GM20431 (cell line): Measurements from ENCODE around the gene PYGB.

Source experiments
- in situ Hi-C: fragments of 300-500 bp; cut with MseI, MboI; formaldehyde crosslinking; loops from one replicate; pipeline ENCODE4 v1.15.0; 2020; ENCODE audit warnings: low sequenced_read_pairs; ENCODE audit not compliant: unreplicated experiment

The PYGB gene

DNA sequence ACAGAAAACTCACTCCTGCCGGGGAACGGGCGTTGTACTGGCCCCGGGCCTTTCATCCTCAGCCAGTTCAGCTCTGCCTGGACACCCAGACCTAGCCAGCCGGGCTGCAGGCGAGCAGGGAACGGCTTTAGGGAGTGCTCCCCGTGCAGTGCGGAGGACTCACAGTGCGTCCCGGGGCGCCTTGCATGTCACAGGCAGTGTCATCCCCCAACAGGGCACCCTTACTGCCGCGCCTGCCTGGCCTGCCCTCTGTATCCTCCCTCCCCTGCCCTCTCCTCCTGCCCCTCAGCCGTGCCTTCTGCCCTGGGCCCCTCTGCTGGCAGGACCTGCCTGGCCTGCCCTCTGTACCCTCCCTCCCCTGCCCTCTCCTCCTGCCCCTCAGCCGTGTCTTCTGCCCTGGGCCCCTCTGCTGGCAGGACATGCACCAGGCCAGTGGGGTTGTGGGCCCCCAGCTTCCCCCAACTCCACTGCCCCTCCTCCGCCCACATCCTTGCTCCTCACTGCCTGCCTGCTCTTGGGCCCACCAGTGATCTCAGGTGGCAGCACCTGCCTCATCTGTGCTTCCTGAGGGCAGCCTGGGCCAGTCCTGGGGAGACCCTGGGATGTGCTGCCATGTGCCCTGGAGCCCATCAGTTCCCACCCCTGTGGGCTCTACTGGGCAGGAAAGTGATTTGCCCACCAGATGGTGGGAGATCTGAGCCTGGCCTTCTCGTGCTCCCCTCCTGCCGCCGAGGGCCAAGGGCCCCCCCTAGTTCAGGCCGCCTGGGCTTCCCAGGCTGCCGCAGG is 43.0 kb downstream of the PYGB start:
- in situ Hi-C loops, result no loop called here

DNA sequence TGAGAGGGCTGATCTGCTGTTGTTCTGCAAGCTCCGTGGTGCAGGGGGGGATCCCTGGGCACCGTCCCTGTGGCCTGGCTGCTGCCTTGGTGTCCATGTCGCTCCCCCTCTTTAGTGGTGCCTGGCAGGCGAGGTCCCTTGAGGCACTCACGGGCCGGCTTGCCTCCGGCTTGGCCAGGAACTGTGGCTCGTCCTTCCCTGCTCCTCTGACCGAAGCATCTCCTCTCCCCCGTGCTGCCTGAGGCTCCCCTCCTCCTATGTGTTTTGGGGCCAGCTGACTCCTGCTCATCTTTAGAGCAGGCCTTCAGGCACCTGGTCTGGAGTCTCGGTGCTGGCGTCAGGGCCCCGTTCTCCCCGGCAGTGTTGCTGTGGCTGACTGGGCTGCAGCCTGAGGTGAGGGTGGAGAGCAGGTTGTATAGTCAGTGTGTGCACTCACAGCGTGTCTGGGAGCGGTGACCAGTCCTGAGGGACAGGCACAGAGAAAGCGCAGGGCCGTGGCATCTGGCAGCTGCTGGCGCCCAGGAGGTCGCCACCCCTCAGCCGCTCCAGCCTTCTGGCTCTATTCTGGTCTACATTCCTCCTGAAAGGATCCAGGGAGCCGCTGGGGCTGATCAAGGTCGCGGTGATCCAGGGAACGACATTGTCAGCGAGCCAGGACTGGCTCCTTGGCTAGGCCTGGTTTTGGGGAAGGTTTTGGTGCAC is 43.7 kb downstream of the PYGB start:
- in situ Hi-C loops, result no loop called here

DNA sequence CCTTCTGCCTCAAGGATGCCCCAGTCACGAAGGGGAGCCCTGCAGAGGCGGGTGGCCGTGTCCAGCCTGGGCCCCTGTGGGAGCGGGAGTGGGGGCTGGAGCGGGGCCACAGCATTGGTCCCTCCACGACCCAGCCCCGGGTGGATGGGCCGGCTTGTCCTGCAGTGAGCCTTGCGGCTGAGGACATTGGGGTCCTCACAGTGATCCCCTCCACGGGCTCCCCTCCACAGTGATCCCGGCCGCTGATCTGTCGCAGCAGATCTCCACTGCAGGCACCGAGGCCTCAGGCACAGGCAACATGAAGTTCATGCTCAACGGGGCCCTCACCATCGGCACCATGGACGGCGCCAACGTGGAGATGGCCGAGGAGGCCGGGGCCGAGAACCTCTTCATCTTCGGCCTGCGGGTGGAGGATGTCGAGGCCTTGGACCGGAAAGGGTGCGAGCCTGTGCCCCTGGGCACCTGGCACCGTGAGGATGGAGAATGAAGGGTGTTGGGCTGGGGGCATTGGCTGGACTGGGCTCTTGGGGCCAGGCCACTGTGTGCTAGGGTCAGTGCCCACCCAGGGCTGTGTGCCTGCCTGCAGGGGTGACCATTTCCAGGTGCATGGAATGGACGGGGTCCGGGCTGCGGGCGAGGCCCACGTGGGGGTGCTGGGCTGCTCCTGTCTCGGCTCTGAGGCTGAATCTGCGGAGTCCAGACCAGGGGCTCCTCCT is 44.4 kb downstream of the PYGB start:
- in situ Hi-C loops, result no loop called here

DNA sequence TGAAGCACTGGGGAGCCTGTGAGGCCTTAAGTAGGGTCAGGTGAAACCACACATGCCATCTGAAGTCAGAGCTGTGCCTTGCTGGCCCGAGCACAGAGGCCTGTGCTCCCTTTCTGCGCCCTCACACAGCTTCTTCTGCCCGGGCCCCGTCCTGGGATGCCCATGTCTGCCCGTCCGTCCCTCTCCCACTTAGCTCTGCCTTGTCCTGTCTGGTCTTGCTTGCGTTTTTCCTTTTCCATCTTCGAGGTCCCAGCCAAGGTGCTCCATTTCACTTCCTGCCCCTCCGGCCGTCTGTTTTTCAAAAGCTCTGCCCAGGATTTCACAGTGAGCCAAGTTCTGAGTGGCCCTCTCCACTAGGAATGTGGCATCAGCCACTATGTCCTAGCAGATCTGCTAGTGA is 45.6 kb downstream of the PYGB start:
- in situ Hi-C loops, result no loop called here

DNA sequence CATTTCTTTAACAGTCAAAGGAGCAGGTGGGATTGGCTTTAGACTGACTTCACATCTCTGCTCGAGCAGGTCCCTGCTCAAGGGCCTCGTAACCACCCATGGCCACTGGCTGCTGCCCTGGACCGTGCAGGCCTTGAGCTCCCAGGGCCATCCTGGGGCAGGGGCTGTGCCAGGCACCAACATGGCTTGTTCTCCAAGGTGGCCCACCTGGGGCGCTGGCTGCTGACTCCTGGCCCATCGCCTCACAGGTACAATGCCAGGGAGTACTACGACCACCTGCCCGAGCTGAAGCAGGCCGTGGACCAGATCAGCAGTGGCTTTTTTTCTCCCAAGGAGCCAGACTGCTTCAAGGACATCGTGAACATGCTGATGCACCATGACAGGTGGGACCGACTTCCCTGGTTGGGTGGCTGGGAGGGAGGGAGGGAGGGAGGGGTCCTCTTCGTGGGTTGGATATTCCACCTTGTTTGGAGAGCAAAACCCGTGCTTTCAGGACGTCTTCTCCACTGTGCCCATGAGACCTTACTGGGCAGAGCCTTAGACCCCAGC is 46.1 kb downstream of the PYGB start:
- in situ Hi-C loops, result no loop called here

DNA sequence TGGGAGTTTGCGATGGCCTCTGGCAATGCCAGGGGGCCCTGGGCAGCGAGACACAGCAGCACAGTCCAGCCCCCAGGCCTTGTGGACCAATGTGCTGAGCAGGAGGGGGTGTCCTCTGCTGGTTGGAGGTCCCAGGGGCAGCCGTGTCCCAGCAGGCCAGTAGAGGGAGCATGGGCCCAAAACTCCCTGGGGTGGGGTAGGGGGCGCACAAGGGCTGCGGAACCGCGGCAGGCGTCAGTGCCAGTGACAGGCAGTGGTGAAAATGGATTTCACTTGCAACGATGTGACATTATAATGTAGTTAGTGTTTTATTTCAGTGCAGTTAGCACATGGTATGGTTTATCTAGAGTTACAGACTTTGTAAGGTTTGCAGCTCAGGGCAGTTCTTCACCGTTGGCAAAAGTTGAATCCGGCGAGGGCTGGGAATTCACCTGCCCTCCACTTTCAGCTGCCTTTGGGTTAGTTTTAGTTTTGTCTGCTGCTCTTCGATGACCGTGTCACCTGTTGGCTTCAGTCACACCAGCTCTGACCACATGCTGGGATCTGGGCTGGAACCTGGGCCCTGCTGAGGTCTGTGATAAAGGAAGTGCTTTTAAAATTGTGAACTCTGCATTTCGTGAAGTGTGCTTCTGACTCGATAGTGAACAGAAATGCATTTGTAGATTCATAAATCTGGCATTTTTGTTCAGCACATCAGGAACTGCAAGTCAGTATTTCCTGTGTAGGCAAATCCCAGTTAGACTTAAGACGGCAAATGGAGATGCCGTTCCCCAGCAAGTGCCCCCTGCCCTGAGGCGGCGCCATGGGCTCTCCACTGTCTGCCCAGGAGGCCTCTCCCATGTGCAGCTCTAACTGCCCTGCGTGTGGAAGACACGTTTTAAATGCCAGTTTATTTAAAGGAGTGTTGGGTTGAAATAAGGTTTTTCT is 46.8 kb downstream of the PYGB start:
- in situ Hi-C loops, result no loop called here

DNA sequence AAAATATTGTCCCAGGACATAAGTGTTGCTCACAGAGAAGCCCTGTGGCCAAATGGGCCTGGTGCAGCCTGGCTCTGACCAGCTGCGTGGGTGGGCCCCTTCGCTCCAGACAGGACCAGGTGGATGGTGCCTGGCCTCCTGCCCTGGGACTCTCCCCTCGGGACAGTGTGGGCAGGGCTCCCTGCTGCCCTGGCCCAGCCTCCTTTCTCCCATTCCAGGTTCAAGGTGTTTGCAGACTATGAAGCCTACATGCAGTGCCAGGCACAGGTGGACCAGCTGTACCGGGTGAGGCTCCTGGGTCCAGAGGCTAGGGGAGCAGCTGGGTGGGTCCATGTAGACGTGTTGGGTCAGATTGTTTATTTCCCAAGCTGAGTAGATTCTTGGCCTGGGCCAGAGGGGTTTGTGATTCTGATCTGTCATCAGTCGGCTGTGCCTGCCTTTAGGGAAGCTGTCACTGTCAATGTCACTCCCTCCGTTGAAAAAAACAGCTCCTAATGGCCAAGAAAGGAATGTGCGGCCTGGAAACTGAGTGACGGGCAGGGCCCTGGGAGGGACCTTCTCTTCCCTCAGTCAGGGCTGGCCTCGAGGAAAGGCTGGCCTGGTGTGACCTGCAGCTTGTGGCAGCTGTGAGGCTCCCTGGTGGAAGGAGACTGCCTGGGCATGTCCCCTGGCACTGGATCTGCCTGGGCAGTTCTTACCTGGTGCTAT is 47.7 kb downstream of the PYGB start:
- in situ Hi-C loops, result no loop called here

DNA sequence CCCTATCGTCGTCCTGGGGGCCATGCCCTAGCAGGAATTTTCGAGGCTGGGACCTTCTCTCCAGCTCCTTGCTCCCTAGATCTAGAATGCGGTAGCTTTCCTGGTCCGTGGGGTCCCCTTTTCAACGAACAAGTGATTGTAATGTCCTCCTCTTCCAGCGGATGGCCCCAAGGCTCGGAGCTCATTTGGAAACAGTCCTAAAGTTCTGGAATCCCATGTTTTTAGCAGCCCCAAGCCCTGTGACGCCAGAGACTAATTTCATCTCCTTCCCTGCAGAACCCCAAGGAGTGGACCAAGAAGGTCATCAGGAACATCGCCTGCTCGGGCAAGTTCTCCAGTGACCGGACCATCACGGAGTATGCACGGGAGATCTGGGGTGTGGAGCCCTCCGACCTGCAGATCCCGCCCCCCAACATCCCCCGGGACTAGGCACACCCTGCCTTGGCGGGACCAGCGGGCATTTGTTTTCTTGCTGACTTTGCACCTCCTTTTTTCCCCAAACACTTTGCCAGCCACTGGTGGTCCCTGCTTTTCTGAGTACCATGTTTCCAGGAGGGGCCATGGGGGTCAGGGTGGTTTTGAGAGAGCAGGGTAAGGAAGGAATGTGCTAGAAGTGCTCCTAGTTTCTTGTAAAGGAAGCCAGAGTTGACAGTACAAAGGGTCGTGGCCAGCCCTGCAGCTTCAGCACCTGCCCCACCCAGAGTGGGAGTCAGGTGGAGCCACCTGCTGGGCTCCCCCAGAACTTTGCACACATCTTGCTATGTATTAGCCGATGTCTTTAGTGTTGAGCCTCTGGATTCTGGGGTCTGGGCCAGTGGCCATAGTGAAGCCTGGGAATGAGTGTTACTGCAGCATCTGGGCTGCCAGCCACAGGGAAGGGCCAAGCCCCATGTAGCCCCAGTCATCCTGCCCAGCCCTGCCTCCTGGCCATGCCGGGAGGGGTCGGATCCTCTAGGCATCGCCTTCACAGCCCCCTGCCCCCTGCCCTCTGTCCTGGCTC is 48.5 kb downstream of the PYGB start:
- in situ Hi-C loops, result no loop called here

DNA sequence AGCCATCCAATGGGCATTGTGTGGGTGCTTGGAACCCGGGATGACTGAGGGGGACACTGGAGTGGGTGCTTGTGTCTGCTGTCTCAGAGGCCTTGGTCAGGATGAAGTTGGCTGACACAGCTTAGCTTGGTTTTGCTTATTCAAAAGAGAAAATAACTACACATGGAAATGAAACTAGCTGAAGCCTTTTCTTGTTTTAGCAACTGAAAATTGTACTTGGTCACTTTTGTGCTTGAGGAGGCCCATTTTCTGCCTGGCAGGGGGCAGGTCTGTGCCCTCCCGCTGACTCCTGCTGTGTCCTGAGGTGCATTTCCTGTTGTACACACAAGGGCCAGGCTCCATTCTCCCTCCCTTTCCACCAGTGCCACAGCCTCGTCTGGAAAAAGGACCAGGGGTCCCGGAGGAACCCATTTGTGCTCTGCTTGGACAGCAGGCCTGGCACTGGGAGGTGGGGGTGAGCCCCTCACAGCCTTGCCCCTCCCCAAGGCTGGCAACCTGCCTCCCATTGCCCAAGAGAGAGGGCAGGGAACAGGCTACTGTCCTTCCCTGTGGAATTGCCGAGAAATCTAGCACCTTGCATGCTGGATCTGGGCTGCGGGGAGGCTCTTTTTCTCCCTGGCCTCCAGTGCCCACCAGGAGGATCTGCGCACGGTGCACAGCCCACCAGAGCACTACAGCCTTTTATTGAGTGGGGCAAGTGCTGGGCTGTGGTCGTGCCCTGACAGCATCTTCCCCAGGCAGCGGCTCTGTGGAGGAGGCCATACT is 49.4 kb downstream of the PYGB start:
- in situ Hi-C loops, result no loop called here

DNA sequence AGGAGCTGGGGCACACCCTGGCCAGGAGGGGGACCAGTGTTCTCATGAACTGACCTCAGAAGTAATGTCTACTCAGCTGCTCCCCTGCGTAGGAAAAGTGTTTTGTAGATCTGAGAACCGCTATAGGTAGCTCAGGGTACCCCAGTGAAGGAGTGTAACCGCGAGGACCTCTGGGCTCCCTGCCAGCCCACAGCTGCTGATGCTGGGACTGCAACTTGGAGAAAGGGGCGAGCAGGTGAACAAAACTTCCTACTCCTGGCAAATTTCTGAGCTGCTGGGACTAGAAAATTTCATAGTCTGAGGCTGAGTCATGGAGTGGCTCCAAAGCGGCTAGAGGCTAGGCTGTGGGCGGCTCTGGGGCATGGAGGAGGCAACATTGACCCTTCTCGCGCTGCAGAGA is 51.9 kb downstream of the PYGB start:
- in situ Hi-C loops, result loop anchor here (10.0 to 25.0 kb wide), 2 partner anchors 95 to 562 kb away; partner anchors contain the start of gene ABHD12

DNA sequence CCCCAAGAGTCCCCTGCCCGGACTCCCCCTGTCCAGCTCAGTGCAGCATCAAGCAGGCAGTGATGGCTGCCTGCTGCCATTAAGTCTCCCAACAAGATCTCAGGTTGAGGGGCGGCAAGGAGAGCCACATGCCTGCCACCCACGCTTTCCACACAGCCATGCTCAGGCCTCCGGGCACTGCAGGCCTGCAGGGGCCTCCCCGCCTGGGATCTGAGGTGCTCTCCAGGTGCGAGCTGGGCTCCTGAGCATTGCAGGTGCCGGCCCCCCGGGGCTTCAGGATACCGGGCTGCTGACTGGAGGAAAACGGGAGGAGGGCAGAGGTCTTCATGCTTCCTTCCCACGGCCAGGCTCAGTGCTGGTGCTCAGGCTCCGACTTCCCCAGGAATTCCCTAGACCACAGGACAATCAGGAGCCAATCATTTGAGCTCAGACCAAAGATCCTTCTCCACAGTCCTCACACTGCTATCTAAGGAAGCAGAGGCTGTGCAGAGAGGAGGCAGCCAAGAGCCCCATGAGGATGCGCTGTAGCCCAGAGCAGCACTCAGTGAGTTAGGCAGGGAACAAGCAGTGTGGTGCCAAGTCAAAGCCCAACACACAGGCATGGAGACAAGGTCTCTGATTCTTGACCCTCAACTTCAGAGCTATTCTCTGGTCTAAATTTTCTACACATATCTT is 52.7 kb downstream of the PYGB start:
- in situ Hi-C loops, result loop anchor here (10.0 to 25.0 kb wide), 2 partner anchors 94 to 562 kb away; partner anchors contain the start of gene ABHD12

DNA sequence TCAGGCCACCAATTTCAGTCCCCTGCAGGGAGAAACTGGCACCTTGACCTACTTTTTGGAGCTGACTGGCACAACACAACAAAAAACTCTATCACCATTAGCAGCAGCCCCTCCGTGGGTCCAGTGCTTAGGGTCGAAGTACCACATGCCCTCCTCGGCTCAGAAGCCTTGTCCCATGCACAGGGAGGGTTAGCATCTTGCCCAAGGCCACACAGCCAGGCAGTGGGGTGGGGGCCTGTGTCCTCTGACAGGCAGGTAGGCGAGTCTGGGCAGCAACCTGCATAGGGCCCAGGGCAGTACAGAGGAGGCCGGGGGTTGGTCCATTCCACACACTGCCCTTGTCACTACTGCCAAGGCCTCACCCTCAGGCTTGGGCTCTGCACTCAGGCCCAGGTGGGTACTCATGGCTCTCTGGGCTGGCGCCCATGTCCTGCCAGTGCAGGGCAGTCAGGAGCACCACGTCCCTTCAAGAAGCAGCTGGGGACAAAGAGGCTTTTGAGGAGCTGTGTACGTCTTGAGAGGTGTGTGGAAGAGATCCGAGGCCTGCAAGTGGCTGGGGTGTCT is 53.6 kb downstream of the PYGB start:
- in situ Hi-C loops, result loop anchor here (10.0 to 25.0 kb wide), 2 partner anchors 93 to 561 kb away; partner anchors contain the start of gene ABHD12

DNA sequence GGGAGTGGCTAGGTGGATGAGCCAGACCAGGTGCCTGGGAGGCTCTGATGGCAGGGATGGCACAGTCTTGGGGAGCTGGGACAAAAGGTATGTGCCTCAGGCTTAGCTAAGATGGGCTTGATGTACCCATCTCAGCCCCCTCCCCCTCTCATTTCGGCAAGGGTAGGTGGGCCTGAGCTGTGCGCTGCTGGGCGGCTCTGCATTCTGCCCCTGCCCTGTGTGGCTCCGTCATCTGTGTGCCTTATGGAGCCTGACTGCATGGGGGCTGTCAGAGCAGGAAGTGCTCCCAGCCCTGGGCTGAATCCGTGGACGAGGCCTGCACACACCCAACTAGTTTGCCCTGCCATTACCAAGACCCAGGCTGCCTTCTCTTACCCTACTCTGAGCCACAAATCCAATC is 54.7 kb downstream of the PYGB start:
- in situ Hi-C loops, result loop anchor here (10.0 to 25.0 kb wide), 2 partner anchors 92 to 560 kb away; partner anchors contain the start of gene ABHD12

DNA sequence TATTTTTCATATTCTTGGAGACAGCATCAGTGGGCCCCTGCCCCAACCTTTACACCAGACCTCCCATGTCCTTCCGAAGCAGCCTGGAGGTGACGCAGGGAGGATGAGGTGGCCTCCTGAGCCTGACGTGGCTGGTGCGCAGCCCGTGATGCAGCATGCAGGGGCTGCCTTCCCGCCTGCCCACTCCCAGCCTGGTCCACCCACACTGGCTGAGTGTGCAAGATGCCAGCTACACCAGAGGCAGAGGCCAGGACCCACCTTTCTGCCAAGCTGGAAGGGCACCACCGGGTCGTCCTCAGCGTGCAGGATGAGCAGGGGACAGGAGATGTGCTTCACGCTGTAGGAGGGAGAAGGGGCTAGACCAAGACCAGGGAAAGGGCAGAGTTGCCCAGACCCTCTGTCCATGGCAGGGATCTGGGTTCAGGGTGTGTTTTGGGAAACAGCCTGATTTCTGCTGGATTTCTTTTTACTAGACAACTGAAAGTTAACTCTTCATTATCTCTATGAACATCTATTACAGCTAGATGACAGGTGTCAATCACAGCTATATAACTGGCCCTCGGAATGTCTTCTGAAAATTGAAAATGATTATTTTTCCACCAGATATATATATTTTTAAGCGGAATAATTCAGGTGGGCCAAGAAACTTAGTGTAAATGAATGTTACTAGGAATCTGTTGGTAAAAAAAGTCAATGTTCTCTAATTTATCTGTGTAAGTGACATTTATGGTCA is 55.6 kb downstream of the PYGB start:
- in situ Hi-C loops, result loop anchor here (10.0 to 25.0 kb wide), 2 partner anchors 91 to 559 kb away; partner anchors contain the start of gene ABHD12

DNA sequence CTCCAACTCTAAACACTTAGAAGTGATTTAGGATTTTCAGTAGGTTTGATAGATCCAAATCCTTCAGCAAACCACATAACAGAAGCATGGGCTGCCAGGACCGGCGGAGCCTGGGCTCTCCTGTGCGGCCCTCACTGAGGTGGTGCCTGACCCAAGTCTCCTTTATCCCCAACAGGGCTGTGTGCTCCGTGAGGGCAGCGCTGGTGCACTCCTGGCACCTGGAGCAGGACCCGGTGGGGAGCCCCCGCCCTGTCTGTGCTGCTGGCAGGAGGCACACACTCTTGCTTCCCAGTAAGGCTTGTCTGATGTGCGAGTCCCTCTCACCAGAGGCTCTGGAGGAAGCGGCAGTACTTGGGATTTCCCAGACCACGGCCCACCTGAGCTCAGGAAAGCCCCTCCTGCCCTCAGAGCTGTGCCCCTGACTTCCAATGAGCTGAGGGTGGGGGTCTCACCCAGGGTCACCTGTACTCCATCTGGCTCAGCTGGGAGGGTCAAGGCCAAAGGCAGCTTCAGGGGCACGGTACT is 56.2 kb downstream of the PYGB start:
- in situ Hi-C loops, result loop anchor here (10.0 to 25.0 kb wide), 2 partner anchors 91 to 558 kb away; partner anchors contain the start of gene ABHD12
